Measurements from ENCODE around the gene KRTAP9-7.
"Not testable (repeated sequence)": the region's sequence is repeated elsewhere in the genome, so short reads cannot be mapped to it uniquely, and the experiment has no call there.

Gene KRTAP9-7

GRCh38 chr17:41275648-41276190 is at the start of gene KRTAP9-7:
Gene KRTAP9-7, plus strand, starts transcription at chr17:41275698. Its CDS starts 0 bp downstream, at chr17:41275698.
- DNase-seq (ENCODE audit: low read depth), result not testable (repeated sequence)

GRCh38 chr17:41226051-41226450 is 49.4 kb upstream of the KRTAP9-7 start:
- DNase-seq (ENCODE audit: low read depth), result no peak

- DNase-seq (ENCODE audit: low read depth), result not testable (repeated sequence)
Measured at GRCh38 chr17:41226598-41227095, 48.9 kb upstream of the KRTAP9-7 start, which contains the start of gene KRTAP9-2. Gene KRTAP9-2, plus strand, starts transcription at chr17:41226648. Its CDS starts 7 bp downstream, at chr17:41226655.

- DNase-seq (ENCODE audit: low read depth), result no peak
Measured at GRCh38 chr17:41230094-41230493, 45.4 kb upstream of the KRTAP9-7 start.

GRCh38 chr17:41231731-41232130 is 43.8 kb upstream of the KRTAP9-7 start:
- DNase-seq (ENCODE audit: low read depth), result no peak

GRCh38 chr17:41232399-41233105 is 42.9 kb upstream of the KRTAP9-7 start, which contains the start of gene KRTAP9-3:
Gene KRTAP9-3, plus strand, starts transcription at chr17:41232449. Its CDS starts 53 bp downstream, at chr17:41232502.
- DNase-seq (ENCODE audit: low read depth), result not testable (repeated sequence)

- DNase-seq (ENCODE audit: low read depth), result not testable (repeated sequence)
Measured at GRCh38 chr17:41237116-41237515, 38.4 kb upstream of the KRTAP9-7 start.

GRCh38 chr17:41237949-41238437 is 37.5 kb upstream of the KRTAP9-7 start, which contains the start of gene KRTAP9-8:
Gene KRTAP9-8, plus strand, starts transcription at chr17:41237999. Its CDS starts 53 bp downstream, at chr17:41238052.
- DNase-seq (ENCODE audit: low read depth), result not testable (repeated sequence)

GRCh38 chr17:41246995-41247787 is 28.3 kb upstream of the KRTAP9-7 start:
- not testable (repeated sequence) for DNase-seq (ENCODE audit: low read depth)

GRCh38 chr17:41249637-41250240 is 25.8 kb upstream of the KRTAP9-7 start, which contains the start of gene KRTAP9-4:
Gene KRTAP9-4, plus strand, starts transcription at chr17:41249687. Its CDS starts 34 bp downstream, at chr17:41249721.
- not testable (repeated sequence) for DNase-seq (ENCODE audit: low read depth)

- DNase-seq (ENCODE audit: low read depth), result no peak
Measured at GRCh38 chr17:41251261-41251660, 24.2 kb upstream of the KRTAP9-7 start.

- DNase-seq (ENCODE audit: low read depth), result no peak
Measured at GRCh38 chr17:41254861-41255260, 20.6 kb upstream of the KRTAP9-7 start.

- DNase-seq (ENCODE audit: low read depth), result not testable (repeated sequence)
Measured at GRCh38 chr17:41255381-41256290, 19.9 kb upstream of the KRTAP9-7 start, which contains the start of gene KRTAP9-9. Gene KRTAP9-9, plus strand, starts transcription at chr17:41255384.

- DNase-seq (ENCODE audit: low read depth), result no peak
Measured at GRCh38 chr17:41256291-41256685, 19.2 kb upstream of the KRTAP9-7 start.

- DNase-seq (ENCODE audit: low read depth), result no peak
Measured at GRCh38 chr17:41258406-41258805, 17.1 kb upstream of the KRTAP9-7 start.

- DNase-seq (ENCODE audit: low read depth), result no peak
Measured at GRCh38 chr17:41263212-41263611, 12.3 kb upstream of the KRTAP9-7 start.

- DNase-seq (ENCODE audit: low read depth), result no peak
Measured at GRCh38 chr17:41264599-41264998, 10.9 kb upstream of the KRTAP9-7 start.

GRCh38 chr17:41265078-41265477 is 10.4 kb upstream of the KRTAP9-7 start, which contains the start of gene KRTAP9-6:
Gene KRTAP9-6, plus strand, starts transcription at chr17:41265378. Its CDS starts 0 bp downstream, at chr17:41265378.
- DNase-seq (ENCODE audit: low read depth), result no peak

- no peak for DNase-seq (ENCODE audit: low read depth)
Measured at GRCh38 chr17:41267711-41268110, 7.8 kb upstream of the KRTAP9-7 start.

GRCh38 chr17:41271323-41271722 is 4.2 kb upstream of the KRTAP9-7 start:
- DNase-seq (ENCODE audit: low read depth), result not testable (repeated sequence)

All from GM04504 (cell line).